ENCODE measurements around the gene PPP2R2D.
"Not testable (repeated sequence)": the region's sequence is repeated elsewhere in the genome, so short reads cannot be mapped to it uniquely, and the experiment has no call there.

The PPP2R2D gene

GRCh38 chr10:131909014-131909808 is 8.4 kb downstream of the PPP2R2D start:
- no peak for DNase-seq

GRCh38 chr10:131909929-131910328 is 9.1 kb downstream of the PPP2R2D start:
- no peak for DNase-seq

- no peak for DNase-seq
Measured at GRCh38 chr10:131910663-131911314, 10.0 kb downstream of the PPP2R2D start.

GRCh38 chr10:131911451-131911850 is 10.6 kb downstream of the PPP2R2D start:
- DNase-seq: no peak

DNA sequence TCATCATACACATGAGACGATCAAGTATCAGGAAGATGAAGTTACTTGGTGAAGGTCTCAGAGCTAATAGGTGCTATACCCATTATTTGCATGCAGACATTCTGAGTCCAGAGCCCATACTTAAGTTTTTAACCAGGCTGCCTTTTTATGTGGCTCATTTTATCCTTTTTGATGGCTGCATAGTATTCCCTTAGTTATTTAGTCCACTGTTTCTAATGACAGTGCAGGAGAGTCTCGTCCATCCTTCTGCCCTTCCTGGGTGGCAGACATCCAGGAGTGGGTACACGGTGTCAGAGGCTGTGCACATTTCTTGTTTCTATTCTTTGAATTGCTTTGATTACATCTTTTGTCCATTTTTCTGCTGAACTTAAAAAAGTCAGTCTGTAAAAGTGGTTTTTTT is 11.8 kb downstream of the PPP2R2D start:
- DNase-seq: no peak

- DNase-seq: no peak
Measured at GRCh38 chr10:131915484-131915883, 14.7 kb downstream of the PPP2R2D start.

DNA sequence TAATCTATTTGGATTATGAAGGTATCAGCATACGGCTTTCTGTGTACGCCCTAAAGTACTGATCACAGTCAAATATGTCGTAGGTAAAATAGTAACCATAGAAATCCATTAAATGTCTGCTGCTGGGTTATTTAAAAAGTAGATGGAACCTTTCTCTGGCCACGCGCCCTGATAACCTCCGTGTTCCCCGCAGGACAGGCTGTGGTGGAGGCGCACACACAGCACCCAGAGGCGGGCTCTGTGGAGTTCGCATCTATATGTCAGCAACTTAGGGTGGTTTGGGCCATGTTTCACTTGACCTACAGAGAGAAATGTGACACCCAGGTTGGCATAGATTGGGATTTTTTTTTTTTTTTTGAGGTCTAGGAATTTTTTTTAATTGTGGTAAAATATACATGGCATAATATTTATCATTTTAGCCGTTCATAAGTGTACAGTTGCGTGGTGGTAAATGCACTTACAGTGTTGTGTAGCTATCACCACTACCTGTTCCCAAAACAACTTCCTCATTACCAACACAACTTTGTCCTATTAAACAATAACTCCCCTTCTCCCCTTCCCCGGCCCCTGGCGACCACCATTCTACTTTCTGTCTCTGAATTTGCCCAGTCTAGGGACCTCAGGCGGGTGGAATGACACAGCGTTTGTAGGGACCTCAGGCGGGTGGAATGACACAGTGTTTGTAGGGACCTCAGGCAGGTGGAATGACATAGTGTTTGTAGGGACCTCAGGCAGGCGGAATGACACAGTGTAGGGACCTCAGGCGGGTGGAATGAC is 15.4 kb downstream of the PPP2R2D start:
- no peak for DNase-seq

DNA sequence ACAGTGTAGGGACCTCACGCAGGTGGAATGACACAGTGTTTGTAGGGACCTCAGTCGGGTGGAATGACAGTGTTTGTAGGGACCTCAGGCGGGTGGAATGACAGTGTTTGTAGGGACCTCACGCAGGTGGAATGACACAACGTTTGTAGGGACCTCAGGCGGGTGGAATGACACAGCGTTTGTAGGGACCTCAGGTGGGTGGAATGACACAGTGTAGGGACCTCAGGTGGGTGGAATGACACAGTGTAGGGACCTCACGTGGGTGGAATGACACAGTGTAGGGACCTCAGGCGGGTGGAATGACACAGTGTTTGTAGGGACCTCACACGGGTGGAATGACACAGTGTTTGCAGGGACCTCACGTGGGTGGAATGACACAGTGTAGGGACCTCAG is 16.0 kb downstream of the PPP2R2D start:
- not testable (repeated sequence) for DNase-seq

- not testable (repeated sequence) for DNase-seq
Measured at GRCh38 chr10:131917496-131917895, 16.7 kb downstream of the PPP2R2D start.

DNA sequence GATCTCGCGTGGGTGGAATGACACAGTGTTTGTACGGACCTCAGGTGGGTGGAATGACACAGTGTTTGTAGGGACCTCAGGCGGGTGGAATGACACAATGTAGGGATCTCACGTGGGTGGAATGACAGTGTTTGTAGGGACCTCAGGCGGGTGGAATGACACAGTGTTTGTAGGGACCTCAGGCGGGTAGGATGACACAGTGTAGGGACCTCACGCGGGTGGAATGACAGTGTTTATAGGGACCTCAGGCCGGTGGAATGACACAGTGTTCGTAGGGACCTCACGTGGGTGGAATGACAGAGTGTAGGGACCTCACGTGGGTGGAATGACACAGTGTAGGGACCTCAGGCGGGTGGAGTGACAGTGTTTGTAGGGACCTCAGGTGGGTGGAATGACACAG is 18.7 kb downstream of the PPP2R2D start:
- DNase-seq: not testable (repeated sequence)

- no peak for DNase-seq
Measured at GRCh38 chr10:131920151-131920550, 19.3 kb downstream of the PPP2R2D start.

GRCh38 chr10:131920693-131921092 is 19.9 kb downstream of the PPP2R2D start:
- no peak for DNase-seq

DNA sequence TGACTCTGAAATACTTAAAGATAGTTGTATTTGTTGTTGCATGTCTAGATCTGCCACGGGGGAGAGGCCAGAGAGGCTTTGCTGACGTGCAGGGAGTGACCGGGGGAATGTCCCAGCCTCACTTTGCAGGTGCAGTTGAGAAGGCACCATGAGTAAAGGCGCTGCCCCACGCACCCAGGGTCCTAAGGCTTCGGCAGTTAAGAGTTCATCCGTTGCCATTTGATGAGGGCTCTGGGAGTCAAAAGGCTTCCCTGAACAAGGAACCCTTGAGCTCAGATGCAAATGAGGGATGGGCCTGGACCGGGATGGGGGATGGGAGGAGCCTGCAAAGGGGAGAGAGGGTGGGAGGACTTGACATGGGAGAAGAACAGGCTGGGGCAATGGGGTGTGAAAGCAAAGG is 20.4 kb downstream of the PPP2R2D start:
- no peak for DNase-seq

DNA sequence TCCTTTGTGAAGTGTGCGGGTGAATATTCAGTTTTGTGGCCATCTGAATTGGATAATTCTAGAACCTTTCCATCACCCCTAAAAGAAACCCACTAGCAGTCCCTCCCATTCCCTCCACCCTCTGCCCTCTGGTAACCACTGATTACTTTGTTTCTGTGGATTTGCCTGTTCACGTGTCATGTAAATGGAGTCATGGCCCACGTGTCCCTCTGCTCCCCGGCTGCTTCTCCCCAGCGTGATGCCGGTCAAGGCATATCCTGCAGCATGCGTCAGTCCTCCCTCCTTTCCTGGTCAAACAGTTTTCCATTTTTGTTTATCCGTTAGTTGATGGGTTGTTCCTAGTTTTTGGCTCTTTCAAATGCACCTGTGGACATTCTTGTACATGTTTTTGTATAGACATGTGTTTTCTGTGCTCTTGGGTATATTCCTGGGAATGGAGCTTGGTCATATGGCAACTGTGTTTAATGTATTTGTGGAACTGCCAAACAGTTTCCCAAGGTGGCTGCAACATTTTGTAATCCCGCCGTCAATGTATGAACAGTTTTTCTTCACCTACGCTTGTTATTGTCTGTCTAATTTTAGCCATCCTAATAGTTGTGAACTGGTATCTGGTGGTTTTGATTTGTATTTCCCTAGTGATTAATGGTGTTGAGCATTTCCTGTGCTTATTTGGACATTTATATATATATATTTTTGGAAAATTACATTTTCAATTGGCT is 22.4 kb downstream of the PPP2R2D start:
- no peak for DNase-seq

DNA sequence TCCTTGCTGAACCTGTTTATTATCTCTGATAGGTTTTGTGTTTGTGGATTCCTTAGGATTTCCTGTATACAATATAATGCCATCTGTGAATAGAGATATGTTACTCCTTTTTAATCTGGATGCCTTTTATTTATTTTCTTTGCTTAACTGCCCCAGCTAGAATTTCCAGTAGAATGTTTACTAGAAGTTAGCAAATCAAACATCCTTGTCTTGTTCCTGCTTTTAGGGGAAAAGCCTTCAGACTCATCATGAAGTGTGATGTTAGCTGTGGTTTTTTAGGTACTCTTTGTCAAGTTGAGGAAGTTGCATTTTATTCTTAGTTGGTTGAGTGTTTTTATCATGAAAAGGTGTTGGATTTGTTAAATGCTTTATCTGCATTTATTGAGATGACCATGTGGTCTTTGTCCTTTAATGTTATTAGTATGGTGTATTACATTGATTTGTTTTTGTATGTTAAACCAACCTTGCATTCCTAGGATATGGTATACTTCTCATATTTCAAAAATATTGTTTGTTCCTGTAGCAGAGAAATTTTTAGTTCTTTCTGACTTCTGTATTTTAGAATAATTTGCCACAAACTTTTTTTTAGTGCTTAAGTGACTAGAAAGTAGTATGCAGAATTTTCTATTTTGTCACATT is 24.3 kb downstream of the PPP2R2D start:
- no peak for DNase-seq

DNA sequence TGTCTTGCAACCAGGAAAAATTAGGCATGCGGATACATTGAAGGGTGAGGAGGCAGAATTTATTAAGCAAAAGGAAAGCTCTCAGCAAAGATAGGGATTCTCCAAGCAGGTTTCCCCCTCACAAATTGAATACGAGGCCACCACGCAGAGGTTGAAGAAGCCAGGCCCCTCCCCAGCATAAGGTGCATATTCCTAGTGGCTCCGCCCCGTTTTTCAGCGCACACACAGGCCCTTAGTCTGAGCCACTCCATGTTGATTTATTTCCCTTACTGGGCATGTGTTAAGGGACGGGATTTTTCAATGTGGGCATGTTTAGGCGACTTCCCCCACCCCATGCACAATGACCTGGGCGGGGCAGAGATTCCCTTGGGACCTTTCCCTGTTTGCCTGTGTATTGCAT is 24.9 kb downstream of the PPP2R2D start:
- DNase-seq: no peak

DNA sequence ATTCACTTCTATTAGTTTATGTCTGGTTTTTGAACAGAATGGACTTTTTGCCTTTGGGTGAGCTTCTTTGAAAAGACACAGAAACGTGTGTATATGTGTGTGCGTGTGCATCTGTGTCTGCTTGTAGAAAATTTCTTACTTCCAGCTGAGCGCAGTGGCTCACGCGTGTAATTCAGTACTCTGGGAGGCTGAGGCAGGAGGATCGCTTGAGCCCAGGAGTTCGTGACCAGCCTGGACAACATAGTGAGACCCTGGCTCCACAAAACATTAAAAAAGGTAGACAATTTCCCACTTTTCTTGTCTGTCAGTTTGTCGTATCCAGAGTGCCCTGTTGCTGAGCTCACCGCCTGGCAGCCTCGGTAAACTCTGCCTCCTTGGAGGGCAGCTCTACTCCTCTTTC is 25.4 kb downstream of the PPP2R2D start:
- no peak for DNase-seq

- DNase-seq: no peak
Measured at GRCh38 chr10:131926743-131927595, 26.2 kb downstream of the PPP2R2D start.

GRCh38 chr10:131928248-131929095 is 27.7 kb downstream of the PPP2R2D start:
- no peak for DNase-seq

DNA sequence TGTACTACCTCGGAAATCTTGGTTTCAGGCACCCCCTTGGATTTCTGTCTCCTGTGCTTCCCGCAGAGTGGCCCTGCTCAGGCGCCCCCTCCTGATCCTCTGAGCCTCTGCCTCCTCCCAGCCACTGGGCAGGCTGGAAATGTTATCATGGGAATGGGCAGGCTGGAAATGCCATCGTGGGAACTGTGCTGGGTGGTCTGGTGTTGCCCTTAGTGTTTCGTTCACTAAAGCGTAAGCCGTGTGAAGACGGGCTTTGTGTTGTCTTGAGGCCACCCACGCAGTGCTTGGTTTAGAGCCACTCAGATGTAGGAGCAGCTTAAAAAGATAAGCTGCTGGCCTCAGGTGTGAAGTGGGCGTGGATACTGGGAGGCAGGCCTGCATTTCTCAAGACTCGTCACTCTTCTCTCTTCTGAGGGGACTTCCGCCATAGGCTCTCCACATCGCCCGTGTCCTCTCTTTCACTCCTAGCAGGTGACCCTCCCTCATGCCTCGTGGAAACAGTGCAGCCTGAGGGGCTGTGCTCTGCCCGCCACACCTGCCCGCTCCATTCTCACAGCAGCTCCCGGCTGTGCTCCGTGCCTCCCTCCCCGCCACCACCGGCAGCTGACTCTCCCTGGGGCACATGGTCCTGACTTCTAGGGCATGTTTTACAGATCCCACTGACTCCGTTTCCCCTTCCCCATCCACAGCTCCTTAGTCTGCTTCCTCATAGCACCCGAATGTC is 28.5 kb downstream of the PPP2R2D start:
- no peak for DNase-seq

Measured in NCI-H1694 treated with DMSO at 0.1 percent for 48 hours (cell line).